Endothelial cell (in vitro differentiated cells): ENCODE measurements around the gene HELZ2. TPM values are rescaled to one million over a fixed set of nuclear protein-coding genes. Genes with fewer than 3 reads are reported as not detected.
"Not testable (repeated sequence)": the region's sequence is repeated elsewhere in the genome, so short reads cannot be mapped to it uniquely, and the experiment has no call there.

Experiments
- DNase-seq: peaks from one replicate; pipeline ENCODE4 v3.0.0; 2021; ENCODE audit warnings: low spot score
- H3K27ac Mint-ChIP-seq: one replicate; pipeline ENCODE4 v1.8.0; 2021; ENCODE audit warnings: mixed read lengths, inconsistent platforms; ENCODE audit not compliant: unreplicated experiment
- H3K27me3 Mint-ChIP-seq: one replicate; pipeline ENCODE4 v1.8.0; 2021; ENCODE audit warnings: mild to moderate bottlenecking, moderate library complexity, mixed read lengths, inconsistent platforms; ENCODE audit not compliant: unreplicated experiment
- H3K36me3 Mint-ChIP-seq: one replicate; pipeline ENCODE4 v1.8.0; 2021; ENCODE audit warnings: mild to moderate bottlenecking, low read depth, mixed read lengths, inconsistent platforms; ENCODE audit not compliant: unreplicated experiment
- H3K4me1 Mint-ChIP-seq: one replicate; pipeline ENCODE4 v1.8.0; 2021; ENCODE audit warnings: mild to moderate bottlenecking, mixed read lengths, inconsistent platforms; ENCODE audit not compliant: unreplicated experiment
- H3K4me3 Mint-ChIP-seq: one replicate; pipeline ENCODE4 v1.8.0; 2021; ENCODE audit warnings: mild to moderate bottlenecking, mixed read lengths, inconsistent platforms; ENCODE audit not compliant: unreplicated experiment
- H3K9me3 Mint-ChIP-seq: one replicate; pipeline ENCODE4 v1.8.0; 2021; ENCODE audit warnings: mixed read lengths, inconsistent platforms; ENCODE audit not compliant: unreplicated experiment
- CTCF ChIP-seq: fragments of 200-600 bp; sonication (generic); IDR thresholded peaks from one replicate; pipeline ENCODE4 v1.5.0; 2021; ENCODE audit warnings: antibody characterized with exemption; ENCODE audit not compliant: unreplicated experiment
- total RNA-seq: library from RNA; stranded (reverse); fragmentation: NEBNext Ultra II Directional; extraction: Animal tissue kit (Norgen Biotek cat#: 25700); gene quantifications from one replicate; pipeline ENCODE4 v1.2.1, GENCODE V29; 2021; ENCODE audit not compliant: unreplicated experiment

HELZ2 gene
- total RNA-seq, 1 donor from 2014 or later: 15.3 TPM

- no peaks in the 10 kb centered on the region for H3K4me1 Mint-ChIP-seq
- no peak overlapping the region for H3K27ac Mint-ChIP-seq
- H3K36me3 Mint-ChIP-seq: no peaks in the 10 kb centered on the region
- TF ChIP-seq CTCF: no peak
- H3K9me3 Mint-ChIP-seq: no peaks in the 10 kb centered on the region
- no peak for DNase-seq
- H3K4me3 Mint-ChIP-seq: no peak overlapping the region
- no peaks in the 10 kb centered on the region for H3K27me3 Mint-ChIP-seq
These were observed 1.8 kb downstream of the HELZ2 start for GRCh38 chr20:63572071-63572787.

- H3K9me3 Mint-ChIP-seq, H3K36me3 Mint-ChIP-seq, H3K4me1 Mint-ChIP-seq, H3K4me3 Mint-ChIP-seq, H3K27me3 Mint-ChIP-seq, H3K27ac Mint-ChIP-seq, DNase-seq: not testable (repeated sequence)
These were observed 3.0 kb downstream of the HELZ2 start for GRCh38 chr20:63571087-63571478.

GRCh38 chr20:63570281-63571086, 3.6 kb downstream of the HELZ2 start:
- Mint-ChIP-seq H3K9me3 (no peaks in the 10 kb centered on the region), H3K4me1 (no peaks in the 10 kb centered on the region), H3K36me3 (no peaks in the 10 kb centered on the region), H3K27me3 (peaks cover 2% of the 10 kb centered on the region), H3K27ac (no peak overlapping the region), H3K4me3 (no peak overlapping the region)
- no peak for TF ChIP-seq CTCF
- no peak for DNase-seq

- Mint-ChIP-seq H3K4me1 (no peaks in the 10 kb centered on the region), H3K27me3 (peaks cover 3% of the 10 kb centered on the region), H3K9me3 (no peaks in the 10 kb centered on the region), H3K4me3 (no peak overlapping the region), H3K36me3 (no peaks in the 10 kb centered on the region), H3K27ac (no peak overlapping the region)
- DNase-seq: no peak
- TF ChIP-seq CTCF: no peak
These were observed 4.8 kb downstream of the HELZ2 start for GRCh38 chr20:63568986-63569949.
